BLaER1 treated with 17β-estradiol and CSF1 and Interleukin-3, amounts not matched to agents 10 nM and 100 nM (cell line): ENCODE results near the gene AKR7A2.

ENCODE experiments used
- H3K27ac ChIP-seq, 11 experiments: shearing (Covaris generic); formaldehyde crosslinking; 2 replicates each; pipeline ENCODE4 v1.8.1; 2022
- H3K27me3 ChIP-seq, 11 experiments: shearing (Covaris generic); formaldehyde crosslinking; 2 replicates each; pipeline ENCODE4 v1.8.1; 2022
- H3K36me3 ChIP-seq, 11 experiments: shearing (Covaris generic); formaldehyde crosslinking; 2 replicates each; pipeline ENCODE4 v1.8.1; 2022
- H3K4me1 ChIP-seq, 10 experiments: shearing (Covaris generic); formaldehyde crosslinking; 2 replicates each; pipeline ENCODE4 v1.8.1; 2022
- H3K4me2 ChIP-seq, 11 experiments: shearing (Covaris generic); formaldehyde crosslinking; 2 replicates each; pipeline ENCODE4 v1.8.1; 2022
- H3K4me3 ChIP-seq, 10 experiments: shearing (Covaris generic); formaldehyde crosslinking; 2 replicates each; pipeline ENCODE4 v1.8.1; 2022
- H3K9ac ChIP-seq, 11 experiments: shearing (Covaris generic); formaldehyde crosslinking; 2 replicates each; pipeline ENCODE4 v1.8.1; 2022
- H3K9me3 ChIP-seq, 11 experiments: shearing (Covaris generic); formaldehyde crosslinking; replicated peaks in 1 of 11; 2 replicates each; pipeline ENCODE4 v1.8.1; 2022
- H4K20me1 ChIP-seq, 11 experiments: shearing (Covaris generic); formaldehyde crosslinking; 2 replicates each; pipeline ENCODE4 v1.8.1; 2022
- Cebpa-rat ChIP-seq, 11 experiments: shearing (Covaris generic); IDR thresholded peaks; 2 replicates each; pipeline ENCODE4 v1.8.1; 2022

Gene AKR7A2

GRCh38 chr1:19340387-19340937 is 28.5 kb upstream of the AKR7A2 start:
- peaks cover 2 to 96% (median 47%) of the 10 kb centered on the region in 11 experiments; a peak in 19 of 22 replicates for H4K20me1 ChIP-seq

GRCh38 chr1:19339214-19339861 is 27.4 kb upstream of the AKR7A2 start:
- Histone ChIP-seq H3K27ac (no peak overlapping the region), H3K4me2 (no peak overlapping the region), H3K4me1 (peaks cover 0 to 27% (median 15%) of the 10 kb centered on the region in 10 experiments; a peak in 10 of 20 replicates), H3K4me3 (no peak overlapping the region), H3K27me3 (no peaks in the 10 kb centered on the region), H4K20me1 (peaks cover 0 to 96% (median 36%) of the 10 kb centered on the region in 11 experiments; a peak in 18 of 22 replicates), H3K9ac (no peak overlapping the region), H3K36me3 (peaks cover 44 to 68% (median 56%) of the 10 kb centered on the region in 11 experiments), H3K9me3 (no peaks in the 10 kb centered on the region)
- TF ChIP-seq Cebpa-rat (IDR thresholded peaks at IDR 0.05): no peak

More at GRCh38 chr1:19340387-19340937, 28.5 kb upstream of the AKR7A2 start:
- H3K27me3 ChIP-seq: no peaks in the 10 kb centered on the region
- no peak for TF ChIP-seq Cebpa-rat (IDR thresholded peaks at IDR 0.05)
- no peak overlapping the region for H3K4me3 ChIP-seq
- no peak overlapping the region for H3K4me2 ChIP-seq
- no peak overlapping the region for H3K27ac ChIP-seq
- H3K9ac ChIP-seq: no peak overlapping the region
- peaks cover 0 to 27% (median 15%) of the 10 kb centered on the region in 10 experiments; a peak in 12 of 20 replicates for H3K4me1 ChIP-seq
- peaks cover 54 to 79% (median 67%) of the 10 kb centered on the region in 11 experiments for H3K36me3 ChIP-seq
- no peaks in the 10 kb centered on the region for H3K9me3 ChIP-seq

- no peak overlapping the region for H3K27ac ChIP-seq
- H3K9me3 ChIP-seq: no peaks in the 10 kb centered on the region
- peaks cover 0 to 27% (median 15%) of the 10 kb centered on the region in 10 experiments; a peak in 10 of 20 replicates for H3K4me1 ChIP-seq
- no peak overlapping the region; a peak in 1 of 22 replicates for H3K4me2 ChIP-seq
- H4K20me1 ChIP-seq: peaks cover 0 to 93% (median 30%) of the 10 kb centered on the region in 11 experiments; a peak in 15 of 22 replicates
- H3K9ac ChIP-seq: no peak overlapping the region
- no peak for TF ChIP-seq Cebpa-rat (IDR thresholded peaks at IDR 0.05)
- H3K4me3 ChIP-seq: no peak overlapping the region
- H3K27me3 ChIP-seq: no peaks in the 10 kb centered on the region
- H3K36me3 ChIP-seq: peaks cover 35 to 58% (median 46%) of the 10 kb centered on the region in 11 experiments
These were observed 26.4 kb upstream of the AKR7A2 start for GRCh38 chr1:19338323-19338762.

DNA sequence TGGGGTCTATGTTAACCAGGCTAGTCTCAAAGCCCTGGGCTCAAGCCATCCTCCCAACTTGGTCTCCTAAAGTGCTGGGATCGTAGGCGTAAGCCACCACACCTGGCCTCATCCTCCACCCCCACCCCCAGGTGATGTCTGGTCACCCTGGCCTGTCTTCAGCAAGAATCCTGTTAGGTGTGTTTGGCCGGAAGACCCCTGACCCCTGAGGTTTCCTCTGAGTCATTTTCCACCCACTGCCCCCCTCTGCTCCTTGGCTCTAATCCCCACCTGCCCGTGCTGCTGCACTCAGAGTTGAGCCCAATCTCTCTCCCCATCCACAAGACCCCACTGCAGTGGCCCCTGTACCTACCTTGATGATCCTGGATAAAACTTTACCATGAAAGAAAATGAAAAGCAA is 25.3 kb upstream of the AKR7A2 start:
- Histone ChIP-seq H3K9me3 (no peaks in the 10 kb centered on the region), H3K4me2 (peak overlapping the region in 3 of 11 experiments; percentile 12 to 21 (median 19); a peak in 2 of 22 replicates), H3K36me3 (peaks cover 24 to 48% (median 35%) of the 10 kb centered on the region in 11 experiments), H4K20me1 (peaks cover 0 to 93% (median 30%) of the 10 kb centered on the region in 11 experiments; a peak in 15 of 22 replicates), H3K4me1 (peaks cover 0 to 27% (median 14%) of the 10 kb centered on the region in 10 experiments; a peak in 10 of 20 replicates), H3K27me3 (no peaks in the 10 kb centered on the region), H3K27ac (no peak overlapping the region), H3K4me3 (no peak overlapping the region), H3K9ac (no peak overlapping the region)
- no peak for TF ChIP-seq Cebpa-rat (IDR thresholded peaks at IDR 0.05)

GRCh38 chr1:19336543-19336942 is 24.6 kb upstream of the AKR7A2 start:
- Histone ChIP-seq H3K9me3 (no peaks in the 10 kb centered on the region), H3K4me1 (peaks cover 0 to 34% (median 12%) of the 10 kb centered on the region in 10 experiments; a peak in 10 of 20 replicates), H3K4me3 (no peak overlapping the region), H3K4me2 (peak overlapping the region in 1 of 11 experiments; percentile 5; a peak in 1 of 22 replicates), H3K36me3 (peaks cover 21 to 43% (median 31%) of the 10 kb centered on the region in 11 experiments; a peak in 21 of 22 replicates), H3K9ac (no peak overlapping the region), H3K27ac (no peak overlapping the region), H3K27me3 (no peaks in the 10 kb centered on the region), H4K20me1 (peaks cover 0 to 93% (median 30%) of the 10 kb centered on the region in 11 experiments; a peak in 15 of 22 replicates)
- no peak for TF ChIP-seq Cebpa-rat (IDR thresholded peaks at IDR 0.05)

- H3K4me1 ChIP-seq: peaks cover 0 to 39% (median 12%) of the 10 kb centered on the region in 10 experiments; a peak in 10 of 20 replicates
- no peak overlapping the region for H3K4me3 ChIP-seq
- H4K20me1 ChIP-seq: peaks cover 0 to 85% (median 9%) of the 10 kb centered on the region in 11 experiments; a peak in 10 of 22 replicates
- H3K9me3 ChIP-seq: no peaks in the 10 kb centered on the region
- TF ChIP-seq Cebpa-rat (IDR thresholded peaks at IDR 0.05): peak in 1 of 11 experiments; percentile 28; a peak in 1 of 22 replicates
- H3K27ac ChIP-seq: no peak overlapping the region
- H3K4me2 ChIP-seq: no peak overlapping the region
- H3K9ac ChIP-seq: no peak overlapping the region
- H3K27me3 ChIP-seq: no peaks in the 10 kb centered on the region
- peaks cover 0 to 25% (median 14%) of the 10 kb centered on the region in 11 experiments; a peak in 16 of 22 replicates for H3K36me3 ChIP-seq
These were observed 21.8 kb upstream of the AKR7A2 start for GRCh38 chr1:19333587-19334354.

- no peaks in the 10 kb centered on the region for H3K27me3 ChIP-seq
- no peak overlapping the region for H3K27ac ChIP-seq
- no peaks in the 10 kb centered on the region for H3K9me3 ChIP-seq
- H3K9ac ChIP-seq: no peak overlapping the region
- H3K36me3 ChIP-seq: peaks cover 0 to 26% (median 12%) of the 10 kb centered on the region in 11 experiments; a peak in 15 of 22 replicates
- TF ChIP-seq Cebpa-rat (IDR thresholded peaks at IDR 0.05): no peak
- no peak overlapping the region for H3K4me2 ChIP-seq
- peaks cover 0 to 32% (median 6%) of the 10 kb centered on the region in 10 experiments; a peak in 10 of 20 replicates for H3K4me1 ChIP-seq
- H4K20me1 ChIP-seq: peaks cover 0 to 77% (median 7%) of the 10 kb centered on the region in 11 experiments; a peak in 10 of 22 replicates
- no peak overlapping the region for H3K4me3 ChIP-seq
These were observed 20.9 kb upstream of the AKR7A2 start for GRCh38 chr1:19332832-19333231.

GRCh38 chr1:19331262-19331878 is 19.4 kb upstream of the AKR7A2 start:
- peaks cover 0 to 38% (median 13%) of the 10 kb centered on the region in 11 experiments; a peak in 15 of 22 replicates for H3K36me3 ChIP-seq
- H4K20me1 ChIP-seq: peaks cover 0 to 71% (median 0%) of the 10 kb centered on the region in 11 experiments; a peak in 9 of 22 replicates
- H3K27me3 ChIP-seq: no peaks in the 10 kb centered on the region
- H3K9me3 ChIP-seq: no peaks in the 10 kb centered on the region
- H3K4me3 ChIP-seq: no peak overlapping the region
- no peak for TF ChIP-seq Cebpa-rat (IDR thresholded peaks at IDR 0.05)
- H3K4me2 ChIP-seq: no peak overlapping the region
- H3K4me1 ChIP-seq: peaks cover 2 to 29% (median 9%) of the 10 kb centered on the region in 10 experiments
- H3K9ac ChIP-seq: no peak overlapping the region
- no peak overlapping the region for H3K27ac ChIP-seq
